CD4-positive, alpha-beta T cell (primary cell): ENCODE results near the gene BMPR1A. TPM values are rescaled to one million over a fixed set of nuclear protein-coding genes. Genes with fewer than 3 reads are reported as not detected.

Source experiments
- ATAC-seq: fragments of 200-7000 bp; cut with Tn5 transposase; one replicate; pipeline ENCODE4 v1.10.0; 2022; ENCODE audit warnings: mild to moderate bottlenecking; ENCODE audit not compliant: poor library complexity
- CTCF ChIA-PET: fragments of 350-600 bp; sonication (Branson Sonifier 250); formaldehyde crosslinking; loops from one replicate; lab custom pipeline; 2021; ENCODE audit warnings: antibody characterized with exemption, inconsistent platforms; lab: Charles Lee
- POLR2A ChIA-PET: fragments of 350-600 bp; sonication (Branson Sonifier 250); formaldehyde crosslinking; loops from one replicate; lab custom pipeline; 2021; ENCODE audit warnings: antibody characterized with exemption, inconsistent platforms; lab: Charles Lee
- DNase-seq, 14 experiments: peaks; one replicate each; pipeline ENCODE4 v3.0.0-alpha.2; 2013 to 2020; ENCODE audit warnings: mixed read lengths in 2 of 14
- H3K27ac ChIP-seq, 2 donors: one replicate each; pipeline versions ENCODE4 v1.5.1 to v1.7.0; 2013; ENCODE audit warnings: low read length in 2 of 2, low read depth in 1 of 2, mild to moderate bottlenecking in 1 of 2
- H3K27me3 ChIP-seq, 2 experiments: 1 replicate in 1 of 2; 2 replicates in 1 of 2; pipeline versions ENCODE4 v1.6.1 to v1.7.0; 2013; ENCODE audit warnings: low read length in 2 of 2, control low read depth in 1 of 2, mild to moderate bottlenecking in 1 of 2, moderate library complexity in 1 of 2; ENCODE audit not compliant: insufficient read depth in 2 of 2, control insufficient read depth in 1 of 2
- H3K36me3 ChIP-seq: one replicate; pipeline ENCODE4 v1.6.1; 2013; ENCODE audit warnings: low read length, control low read depth; ENCODE audit not compliant: insufficient read depth
- H3K4me1 ChIP-seq: one replicate; pipeline ENCODE4 v1.6.1; 2013; ENCODE audit warnings: low read length, control low read depth; ENCODE audit not compliant: insufficient read depth
- H3K4me3 ChIP-seq: one replicate; pipeline ENCODE4 v1.5.1; 2013; ENCODE audit warnings: mild to moderate bottlenecking, low read length, moderate library complexity
- H3K9me3 ChIP-seq, 2 experiments: 1 replicate in 1 of 2; 2 replicates in 1 of 2; pipeline versions ENCODE4 v1.6.1 to v1.7.0; 2013; ENCODE audit warnings: low read length in 2 of 2, mild to moderate bottlenecking in 2 of 2, control low read depth in 1 of 2, moderate library complexity in 1 of 2; ENCODE audit not compliant: control insufficient read depth in 1 of 2, insufficient read depth in 1 of 2
- H3K27ac Mint-ChIP-seq: one replicate; pipeline ENCODE4 v1.8.0; 2020; ENCODE audit warnings: mixed read lengths
- H3K27me3 Mint-ChIP-seq: one replicate; pipeline ENCODE4 v1.8.0; 2021; ENCODE audit warnings: mixed read lengths
- H3K36me3 Mint-ChIP-seq: one replicate; pipeline ENCODE4 v1.8.0; 2021; ENCODE audit warnings: low read depth, mixed read lengths
- H3K4me1 Mint-ChIP-seq: one replicate; pipeline ENCODE4 v1.8.0; 2021; ENCODE audit warnings: low read depth, mixed read lengths
- H3K4me3 Mint-ChIP-seq: one replicate; pipeline ENCODE4 v1.8.0; 2020; ENCODE audit warnings: mild to moderate bottlenecking, mixed read lengths
- H3K9me3 Mint-ChIP-seq: one replicate; pipeline ENCODE4 v1.8.0; 2020; ENCODE audit warnings: mixed read lengths
- intact Hi-C, 2 experiments: fragments of 100-400 bp; cut with DNase I in 1 of 2; cut with micrococcal nuclease in 1 of 2; formaldehyde crosslinking; loops; one replicate each; pipeline versions ENCODE4 v1.15.1 to v1.9.0; 2023 to 2025; cut with DNase I, micrococcal nuclease
- total RNA-seq, 174 experiments: library from RNA in 2 of 174; stranded (reverse) in 2 of 174; gene quantifications; one replicate each; pipeline ENCODE4 v1.2.3 and lab custom pipeline; 2021 to 2026
- TF ChIP-seq, protein P1 (sequence below): fragments of 200-600 bp; IDR thresholded peaks from one replicate; pipeline ENCODE4 v1.8.0; 2022; ENCODE audit warnings: antibody characterized with exemption, mild to moderate bottlenecking

The BMPR1A gene
- total RNA-seq, 2 experiments from 2014 or later = 1.9 to 2.6 TPM

DNA sequence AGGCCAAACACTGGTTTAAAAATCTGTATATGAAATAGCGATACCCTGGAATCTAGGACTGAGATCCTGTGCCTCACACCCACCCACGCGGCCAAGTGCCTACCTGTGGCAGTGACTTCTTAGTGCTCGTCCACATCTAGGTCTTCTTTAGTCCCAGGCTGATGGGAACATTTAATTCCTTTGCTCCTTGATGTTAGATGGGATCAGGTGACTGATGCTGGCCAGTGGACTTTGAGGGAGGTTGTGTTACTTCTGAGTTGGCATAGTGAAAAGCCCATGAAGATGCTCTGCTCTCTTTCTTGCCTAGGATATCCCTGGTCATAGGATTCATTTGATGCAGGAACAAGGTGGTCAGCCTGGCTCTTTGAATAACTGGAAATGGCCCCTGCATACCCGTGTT lies 59.2 kb downstream of the BMPR1A start:
- H3K4me1 ChIP-seq = no peaks in the 10 kb centered on the region
- H3K27ac ChIP-seq = no peak overlapping the region
- no peak overlapping the region for H3K27ac Mint-ChIP-seq
- H3K36me3 ChIP-seq = no peaks in the 10 kb centered on the region
- H3K27me3 Mint-ChIP-seq = no peaks in the 10 kb centered on the region
- no peaks in the 10 kb centered on the region for H3K9me3 Mint-ChIP-seq
- TF ChIP-seq, protein P1, sequence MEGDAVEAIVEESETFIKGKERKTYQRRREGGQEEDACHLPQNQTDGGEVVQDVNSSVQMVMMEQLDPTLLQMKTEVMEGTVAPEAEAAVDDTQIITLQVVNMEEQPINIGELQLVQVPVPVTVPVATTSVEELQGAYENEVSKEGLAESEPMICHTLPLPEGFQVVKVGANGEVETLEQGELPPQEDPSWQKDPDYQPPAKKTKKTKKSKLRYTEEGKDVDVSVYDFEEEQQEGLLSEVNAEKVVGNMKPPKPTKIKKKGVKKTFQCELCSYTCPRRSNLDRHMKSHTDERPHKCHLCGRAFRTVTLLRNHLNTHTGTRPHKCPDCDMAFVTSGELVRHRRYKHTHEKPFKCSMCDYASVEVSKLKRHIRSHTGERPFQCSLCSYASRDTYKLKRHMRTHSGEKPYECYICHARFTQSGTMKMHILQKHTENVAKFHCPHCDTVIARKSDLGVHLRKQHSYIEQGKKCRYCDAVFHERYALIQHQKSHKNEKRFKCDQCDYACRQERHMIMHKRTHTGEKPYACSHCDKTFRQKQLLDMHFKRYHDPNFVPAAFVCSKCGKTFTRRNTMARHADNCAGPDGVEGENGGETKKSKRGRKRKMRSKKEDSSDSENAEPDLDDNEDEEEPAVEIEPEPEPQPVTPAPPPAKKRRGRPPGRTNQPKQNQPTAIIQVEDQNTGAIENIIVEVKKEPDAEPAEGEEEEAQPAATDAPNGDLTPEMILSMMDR = no peak
- no peaks in the 10 kb centered on the region for H3K9me3 ChIP-seq
- POLR2A ChIA-PET = no interaction called here
- ATAC-seq (no peak), DNase-seq (no peak)
- CTCF ChIA-PET = no interaction called here
- no peaks in the 10 kb centered on the region for H3K36me3 Mint-ChIP-seq
- H3K4me3 ChIP-seq = no peak overlapping the region
- H3K4me1 Mint-ChIP-seq = no peaks in the 10 kb centered on the region
- H3K27me3 ChIP-seq = no peaks in the 10 kb centered on the region
- no peak overlapping the region for H3K4me3 Mint-ChIP-seq
- intact Hi-C loops = no loop called here

DNA sequence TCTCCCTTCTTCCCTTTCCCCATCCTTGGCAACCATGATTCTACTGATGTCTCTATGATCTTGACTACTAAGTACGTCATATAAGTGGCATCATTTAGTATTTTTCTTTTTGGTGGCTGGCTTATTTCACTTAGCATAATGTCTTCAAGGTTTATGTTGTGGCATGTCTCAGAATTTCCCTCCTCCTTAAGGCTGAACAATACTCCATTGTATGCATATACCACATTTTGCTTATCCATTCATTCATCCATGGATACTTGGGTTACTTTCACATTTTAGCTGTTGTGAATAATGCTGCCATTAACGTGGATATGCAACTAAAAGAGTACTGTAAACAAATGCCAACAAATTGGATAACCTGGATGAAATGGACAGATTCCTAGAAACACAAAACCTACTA lies 60.8 kb downstream of the BMPR1A start:
- TF ChIP-seq, protein P1 = no peak
- ChIA-PET POLR2A (no interaction called here), CTCF (no interaction called here)
- ATAC-seq (no peak), DNase-seq (no peak)
- Histone ChIP-seq H3K27me3 (no peaks in the 10 kb centered on the region), H3K36me3 (no peaks in the 10 kb centered on the region), H3K4me3 (no peak overlapping the region), H3K4me1 (no peaks in the 10 kb centered on the region), H3K9me3 (no peaks in the 10 kb centered on the region), H3K27ac (no peak overlapping the region)
- Mint-ChIP-seq H3K36me3 (no peaks in the 10 kb centered on the region), H3K4me3 (no peak overlapping the region), H3K4me1 (no peaks in the 10 kb centered on the region), H3K27me3 (no peaks in the 10 kb centered on the region), H3K27ac (no peak overlapping the region), H3K9me3 (no peaks in the 10 kb centered on the region)
- intact Hi-C loops = no loop called here

DNA sequence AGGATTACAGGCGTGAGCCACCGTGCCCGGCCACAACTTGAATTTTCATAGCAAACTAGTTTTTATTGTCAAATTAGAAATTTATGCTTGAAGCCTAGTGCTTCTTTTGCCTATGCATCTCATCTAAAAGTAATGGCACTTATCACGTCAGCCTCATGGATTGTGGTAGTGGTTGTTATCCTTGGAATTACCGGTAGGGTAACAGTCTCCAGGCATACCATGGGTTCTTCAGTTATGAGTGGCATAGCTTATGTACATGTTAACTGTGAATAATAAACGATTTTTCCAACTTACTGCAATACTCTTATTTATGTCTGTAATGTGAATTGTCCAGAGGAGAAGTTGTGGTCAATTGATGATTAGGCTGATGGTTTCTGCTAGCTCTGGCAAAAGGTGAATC lies 63.1 kb downstream of the BMPR1A start:
- intact Hi-C loops = no loop called here
- TF ChIP-seq, protein P1 = no peak
- Mint-ChIP-seq H3K27me3 (no peaks in the 10 kb centered on the region), H3K36me3 (no peaks in the 10 kb centered on the region), H3K4me3 (no peak overlapping the region), H3K4me1 (no peaks in the 10 kb centered on the region), H3K27ac (no peak overlapping the region), H3K9me3 (no peaks in the 10 kb centered on the region)
- Histone ChIP-seq H3K27me3 (no peaks in the 10 kb centered on the region), H3K4me1 (no peaks in the 10 kb centered on the region), H3K36me3 (no peaks in the 10 kb centered on the region), H3K9me3 (no peaks in the 10 kb centered on the region), H3K4me3 (no peak overlapping the region), H3K27ac (no peak overlapping the region)
- ATAC-seq (no peak), DNase-seq (no peak)
- POLR2A ChIA-PET = no interaction called here
- CTCF ChIA-PET = no interaction called here
